Epithelial cell of proximal tubule (primary cell): Measurements from ENCODE around the gene KL. TPM values are rescaled to one million over a fixed set of nuclear protein-coding genes. Genes with fewer than 3 reads are reported as not detected.

Source experiments
- DNase-seq: peaks from one replicate; pipeline ENCODE4 v3.0.0-alpha.2; 2011; ENCODE audit warnings: low read depth
- H3K4me3 ChIP-seq: 2 replicates; pipeline ENCODE4 v1.5.1; 2011; ENCODE audit warnings: low read depth, mild to moderate bottlenecking, low read length
- total RNA-seq: library from RNA; depleted of rRNA; stranded (reverse); fragments of >200 nt; gene quantifications from 2 replicates; pipeline ENCODE4 v1.2.3, GENCODE V29; 2015
- TF ChIP-seq, protein P1 (sequence below): conservative IDR thresholded peaks from 2 replicates; pipeline ENCODE4 v1.5.1; 2012; ENCODE audit warnings: low read depth, mild to moderate bottlenecking, low read length

KL gene
- total RNA-seq, 1 donor from 2014 or later, result 1.4 TPM

DNA sequence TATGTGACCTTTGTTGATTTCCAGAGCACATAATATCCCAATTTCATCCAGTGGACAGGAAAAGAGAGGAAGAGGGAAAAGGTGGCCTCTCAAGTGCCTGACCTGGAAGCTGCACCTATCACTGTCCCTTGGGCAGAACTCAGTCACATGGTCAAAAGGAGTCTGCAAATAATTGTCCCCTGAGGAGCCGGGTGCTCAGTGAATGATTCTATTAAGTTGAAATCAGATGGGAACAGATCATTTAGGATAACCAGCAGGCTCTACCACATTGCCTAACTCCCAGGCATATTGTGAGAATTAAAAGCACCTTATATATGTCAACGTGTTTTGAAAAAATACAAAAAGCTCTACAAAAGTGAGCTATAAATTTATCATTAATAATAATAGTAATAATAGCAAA, 6.8 kb downstream of the KL start:
- no peak for DNase-seq
- H3K4me3 ChIP-seq, result no peak overlapping the region
- TF ChIP-seq, protein P1, sequence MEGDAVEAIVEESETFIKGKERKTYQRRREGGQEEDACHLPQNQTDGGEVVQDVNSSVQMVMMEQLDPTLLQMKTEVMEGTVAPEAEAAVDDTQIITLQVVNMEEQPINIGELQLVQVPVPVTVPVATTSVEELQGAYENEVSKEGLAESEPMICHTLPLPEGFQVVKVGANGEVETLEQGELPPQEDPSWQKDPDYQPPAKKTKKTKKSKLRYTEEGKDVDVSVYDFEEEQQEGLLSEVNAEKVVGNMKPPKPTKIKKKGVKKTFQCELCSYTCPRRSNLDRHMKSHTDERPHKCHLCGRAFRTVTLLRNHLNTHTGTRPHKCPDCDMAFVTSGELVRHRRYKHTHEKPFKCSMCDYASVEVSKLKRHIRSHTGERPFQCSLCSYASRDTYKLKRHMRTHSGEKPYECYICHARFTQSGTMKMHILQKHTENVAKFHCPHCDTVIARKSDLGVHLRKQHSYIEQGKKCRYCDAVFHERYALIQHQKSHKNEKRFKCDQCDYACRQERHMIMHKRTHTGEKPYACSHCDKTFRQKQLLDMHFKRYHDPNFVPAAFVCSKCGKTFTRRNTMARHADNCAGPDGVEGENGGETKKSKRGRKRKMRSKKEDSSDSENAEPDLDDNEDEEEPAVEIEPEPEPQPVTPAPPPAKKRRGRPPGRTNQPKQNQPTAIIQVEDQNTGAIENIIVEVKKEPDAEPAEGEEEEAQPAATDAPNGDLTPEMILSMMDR, result no peak

DNA sequence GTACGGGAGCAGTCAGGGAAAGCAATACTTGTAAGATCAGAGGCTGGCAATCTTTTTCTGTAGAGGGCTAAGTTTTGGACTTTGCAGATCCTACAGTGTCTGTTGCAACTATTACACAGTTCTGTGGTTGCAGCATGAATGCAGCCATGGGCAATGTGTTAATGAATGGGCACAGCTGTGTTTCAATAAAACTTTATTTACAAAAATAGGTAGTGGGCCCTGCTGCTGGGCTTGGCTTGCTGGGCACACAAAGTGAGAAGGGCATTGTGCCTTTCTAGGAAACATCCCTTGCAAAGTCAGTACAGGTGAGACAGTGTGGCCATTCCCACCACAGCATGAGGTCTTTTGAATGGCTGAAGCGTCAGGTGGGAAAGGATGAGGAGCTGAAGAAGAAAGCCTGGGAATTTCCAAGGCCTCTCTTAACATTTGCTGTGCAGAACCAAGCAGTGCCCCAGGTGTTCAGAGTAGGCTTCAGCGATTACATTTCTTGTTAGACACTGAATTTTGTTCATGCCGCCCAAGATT, 9.1 kb downstream of the KL start:
- TF ChIP-seq, protein P1, result no peak

DNA sequence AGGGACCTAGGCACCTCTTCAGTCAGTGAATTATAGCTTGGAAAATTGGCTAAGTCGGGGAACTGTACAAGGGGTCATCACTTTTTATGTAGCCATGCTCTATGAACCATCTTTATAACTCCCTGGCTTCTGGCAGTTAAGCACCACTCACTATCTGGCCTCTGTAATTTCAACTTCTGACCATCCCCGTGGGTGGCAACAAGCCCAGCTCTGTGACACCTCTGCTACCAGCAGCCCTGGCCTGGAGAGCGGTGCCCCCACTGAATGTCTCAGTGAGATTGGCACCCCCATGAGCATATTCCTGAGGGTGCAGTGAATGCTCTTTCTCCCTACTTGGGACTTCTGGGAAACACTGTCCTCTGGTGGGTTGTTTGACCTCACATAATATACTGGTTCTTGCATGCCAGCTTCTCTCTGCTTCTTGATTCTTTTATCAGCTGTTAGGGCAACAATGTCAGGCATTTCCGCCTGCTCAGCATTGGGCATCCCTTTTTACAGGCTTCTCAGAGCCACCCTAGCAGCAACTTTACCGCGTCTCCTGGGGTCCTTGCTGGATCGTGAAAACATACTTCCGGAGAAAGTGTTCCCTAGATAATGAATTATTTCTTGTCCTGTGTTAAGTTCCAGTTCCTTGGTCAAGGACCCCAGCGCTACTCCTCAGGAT, 10.4 kb downstream of the KL start:
- no peak for DNase-seq
- no peak overlapping the region for H3K4me3 ChIP-seq
- TF ChIP-seq, protein P1, result peak; percentile 4

More for the DNA sequence above, 9.1 kb downstream of the KL start:
- no peak overlapping the region for H3K4me3 ChIP-seq
- DNase-seq, result no peak

DNA sequence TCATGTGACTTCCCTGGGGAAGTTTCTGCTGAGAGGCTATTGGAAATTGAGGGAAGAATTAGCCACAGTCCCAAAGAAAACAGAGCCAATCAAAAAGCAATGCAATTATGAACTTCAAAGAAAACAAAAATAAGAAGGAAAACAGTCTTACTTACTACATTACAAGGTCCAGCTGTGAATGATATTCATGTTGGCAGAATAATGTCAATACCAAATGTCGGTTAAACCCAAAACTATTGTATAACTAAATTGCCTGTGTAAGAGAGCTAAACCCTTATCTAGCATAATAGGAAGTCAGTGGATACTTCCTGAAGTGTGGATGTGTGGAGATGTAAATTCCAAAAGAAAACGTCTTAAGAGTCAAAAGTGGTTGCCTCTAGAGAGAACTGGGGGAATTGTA, 12.4 kb downstream of the KL start:
- H3K4me3 ChIP-seq, result no peak overlapping the region
- DNase-seq, result no peak
- TF ChIP-seq, protein P1, result no peak

DNA sequence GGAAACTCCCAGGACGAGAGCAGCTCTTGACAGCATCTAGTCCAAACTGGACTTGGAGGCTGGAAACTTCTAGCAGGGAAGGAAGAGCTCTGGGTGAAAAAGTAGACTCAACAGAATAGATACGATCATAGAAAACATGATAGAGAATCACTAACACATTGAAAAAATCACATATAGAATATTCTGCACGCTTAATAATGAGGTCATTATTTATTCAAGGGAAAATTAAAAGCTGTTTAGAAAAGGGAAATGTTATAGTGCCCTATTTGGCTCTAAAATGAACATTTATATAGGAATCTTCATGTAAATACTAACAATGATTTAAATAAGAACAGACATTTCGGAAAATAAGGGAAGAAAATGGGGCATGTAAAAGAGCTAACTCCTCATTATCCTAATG, 15.1 kb downstream of the KL start:
- TF ChIP-seq, protein P1, result no peak
- DNase-seq, result no peak
- H3K4me3 ChIP-seq, result no peak overlapping the region

DNA sequence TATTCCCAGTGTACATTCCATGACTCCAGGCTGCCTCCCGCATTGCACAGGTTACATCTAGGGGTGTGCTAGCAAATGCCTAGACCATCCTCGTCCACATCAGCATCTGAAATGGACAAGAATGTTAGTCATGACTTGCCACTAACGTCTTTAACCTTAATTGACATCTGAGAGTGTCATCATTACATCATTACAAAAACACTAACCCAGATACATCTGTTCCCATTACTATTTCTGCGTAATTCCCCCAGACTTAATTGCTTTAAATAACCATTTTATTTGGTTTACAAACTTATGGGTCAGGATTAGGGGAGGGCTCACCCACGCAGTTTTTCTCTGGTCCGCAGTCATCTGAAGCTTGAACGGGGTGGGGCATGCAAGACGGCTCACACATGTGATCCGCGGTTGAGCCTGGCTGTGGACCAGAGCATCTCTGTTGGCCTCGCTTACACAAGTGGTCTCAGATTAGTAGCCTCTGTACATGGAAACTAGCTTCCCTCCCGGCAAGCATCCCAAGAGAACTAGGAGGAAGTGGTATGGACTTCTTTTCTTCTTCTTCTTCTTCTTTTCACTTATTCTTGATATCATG, 15.9 kb downstream of the KL start:
- TF ChIP-seq, protein P1, result no peak
- no peak for DNase-seq
- H3K4me3 ChIP-seq, result no peak overlapping the region
